ENCODE results near the gene MBP.

- no peak for TF ChIP-seq REST (IDR thresholded peaks at IDR 0.05; ENCODE audit: insufficient read depth in 1 of 2, low read depth in 2 of 2, low read length in 2 of 2)
- no peak for TF ChIP-seq POLR2AphosphoS5 (IDR thresholded peaks at IDR 0.05; ENCODE audit: low read depth, low read length)
- no peak for TF ChIP-seq TAF1 (IDR thresholded peaks at IDR 0.05; ENCODE audit: borderline replicate concordance, insufficient read depth, low read length)
- TF ChIP-seq SIN3A (IDR thresholded peaks at IDR 0.05; ENCODE audit: borderline replicate concordance, insufficient read depth, low read length): no peak
- TF ChIP-seq FOXP2 (optimal IDR thresholded peaks at IDR 0.05; ENCODE audit: borderline replicate concordance, extremely low read depth, extremely low read length, insufficient read depth): no peak
Measured at GRCh38 chr18:77079088-77079487, 53.5 kb downstream of the MBP start.

Data from PFSK-1 (cell line).